IMR-90 (cell line): ENCODE measurements around the gene LIN7C. TPM values are rescaled to one million over a fixed set of nuclear protein-coding genes. Genes with fewer than 3 reads are reported as not detected.

Experiments
- ATAC-seq: fragments of 200-7000 bp; cut with Tn5 transposase; 2 replicates; pipeline ENCODE4 v1.9.1; 2020; ENCODE audit warnings: low read depth, mild to moderate bottlenecking, moderate library complexity
- BruUV-seq: library from RNA; stranded (reverse); fragments of 400-500 nt; replicated peaks from 2 replicates; lab custom pipeline; 2021; lab: Mats Ljungman, UMichigan
- CTCF ChIA-PET: fragments of 300-600 bp; formaldehyde crosslinking; extraction: SDS; loops from one replicate; lab custom pipeline; 2021; ENCODE audit warnings: antibody characterized with exemption; lab: Yijun Ruan, JAX
- POLR2A ChIA-PET: fragments of 300-600 bp; sonication (Branson Sonifier 250); formaldehyde crosslinking; loops from one replicate; lab custom pipeline; 2022; ENCODE audit warnings: antibody characterized with exemption; ENCODE audit not compliant: unreplicated experiment; lab: Charles Lee
- DNase-seq: peaks from one replicate; pipeline ENCODE4 v3.0.0; 2013
- H2AFZ ChIP-seq: replicated peaks from 2 replicates; pipeline ENCODE3; 2013; ENCODE audit warnings: low read length, mild to moderate bottlenecking; ENCODE audit not compliant: poor library complexity
- H2AK5ac ChIP-seq: 2 replicates; pipeline ENCODE4 v1.6.1; 2013; ENCODE audit warnings: low read depth, low read length, inconsistent platforms
- H2AK9ac ChIP-seq: replicated peaks from 2 replicates; pipeline ENCODE3; 2013; ENCODE audit warnings: mild to moderate bottlenecking, low read depth, low read length, moderate library complexity; ENCODE audit not compliant: poor library complexity
- H2BK120ac ChIP-seq: 2 replicates; pipeline ENCODE4 v1.6.1; 2013; ENCODE audit warnings: low read depth, low read length, inconsistent platforms
- H2BK15ac ChIP-seq: 3 replicates; pipeline ENCODE4 v1.6.1; 2013; ENCODE audit warnings: low read depth, low read length, inconsistent platforms
- H2BK20ac ChIP-seq: 2 replicates; pipeline ENCODE4 v1.6.1; 2013; ENCODE audit warnings: low read depth, mild to moderate bottlenecking, inconsistent platforms, low read length, moderate library complexity
- H2BK5ac ChIP-seq: 2 replicates; pipeline ENCODE4 v1.6.1; 2013; ENCODE audit warnings: mild to moderate bottlenecking, low read depth, low read length, inconsistent platforms; ENCODE audit not compliant: poor library complexity, severe bottlenecking
- H3K14ac ChIP-seq: replicated peaks from 2 replicates; pipeline ENCODE4 v1.6.1; 2013; ENCODE audit warnings: low read depth, low read length, inconsistent platforms
- H3K18ac ChIP-seq: 2 replicates; pipeline ENCODE4 v1.6.1; 2013; ENCODE audit warnings: low read depth, low read length, control low read depth
- H3K23ac ChIP-seq: 2 replicates; pipeline ENCODE4 v1.6.1; 2013; ENCODE audit warnings: low read depth, low read length, inconsistent platforms
- H3K27ac ChIP-seq: 2 replicates; pipeline ENCODE4 v1.5.1; 2013; ENCODE audit warnings: mild to moderate bottlenecking, control low read depth, low read length; ENCODE audit not compliant: insufficient read depth
- H3K27me3 ChIP-seq: 2 replicates; pipeline ENCODE4 v1.6.1; 2013; ENCODE audit warnings: low read length; ENCODE audit not compliant: control insufficient read depth, insufficient read depth
- H3K36me3 ChIP-seq: 2 replicates; pipeline ENCODE4 v1.6.1; 2013; ENCODE audit warnings: low read length, mixed read lengths; ENCODE audit not compliant: control insufficient read depth, insufficient read depth
- H3K4ac ChIP-seq: 2 replicates; pipeline ENCODE4 v1.6.1; 2013; ENCODE audit warnings: low read depth, low read length, inconsistent platforms
- H3K4me1 ChIP-seq: 2 replicates; pipeline ENCODE4 v1.6.1; 2013; ENCODE audit warnings: low read length, mixed read lengths; ENCODE audit not compliant: control insufficient read depth, insufficient read depth
- H3K4me2 ChIP-seq: 2 replicates; pipeline ENCODE4 v1.6.1; 2013; ENCODE audit warnings: low read depth, mild to moderate bottlenecking, control low read depth, low read length, moderate library complexity
- H3K4me3 ChIP-seq: 2 replicates; pipeline ENCODE4 v1.5.1; 2013; ENCODE audit warnings: low read depth, mild to moderate bottlenecking, control low read depth, low read length, moderate library complexity; ENCODE audit not compliant: insufficient read depth
- H3K56ac ChIP-seq: 2 replicates; pipeline ENCODE4 v1.6.1; 2013; ENCODE audit warnings: low read length, inconsistent platforms; ENCODE audit not compliant: insufficient read depth; ENCODE audit errors: extremely low read depth
- H3K79me1 ChIP-seq, 2 experiments: 2 replicates each; pipeline ENCODE4 v1.6.1; 2013; ENCODE audit warnings: low read length in 2 of 2, inconsistent platforms in 1 of 2, low read depth in 1 of 2
- H3K9ac ChIP-seq: 2 replicates; pipeline ENCODE4 v1.6.1; 2013; ENCODE audit warnings: low read depth, low read length, control low read depth
- H3K9me1 ChIP-seq: 2 replicates; pipeline ENCODE4 v1.6.1; 2013; ENCODE audit warnings: low read length, inconsistent platforms; ENCODE audit not compliant: insufficient read depth
- H3K9me3 ChIP-seq: 2 replicates; pipeline ENCODE4 v1.6.1; 2013; ENCODE audit warnings: low read length; ENCODE audit not compliant: control insufficient read depth, insufficient read depth
- H4K20me1 ChIP-seq: 2 replicates; pipeline ENCODE4 v1.6.1; 2013; ENCODE audit warnings: low read length, inconsistent platforms; ENCODE audit not compliant: insufficient read depth
- H4K5ac ChIP-seq: 2 replicates; pipeline ENCODE4 v1.6.1; 2013; ENCODE audit warnings: mild to moderate bottlenecking, low read depth, low read length, control low read depth
- H4K8ac ChIP-seq, 2 experiments: 2 replicates each; pipeline ENCODE4 v1.6.1; 2013; ENCODE audit warnings: low read depth in 2 of 2, low read length in 2 of 2, control low read depth in 1 of 2, inconsistent platforms in 1 of 2
- H4K91ac ChIP-seq: 2 replicates; pipeline ENCODE4 v1.6.1; 2013; ENCODE audit warnings: low read depth, low read length, inconsistent platforms; ENCODE audit not compliant: insufficient read depth
- MAFK ChIP-seq: IDR thresholded peaks from 2 replicates; pipeline ENCODE4 v1.6.1; 2012; ENCODE audit warnings: low read depth, low read length, improper control_type of control experiment
- SMC3 ChIP-seq: fragments of 150-350 bp; IDR thresholded peaks from 2 replicates; pipeline ENCODE4 v1.6.1; 2016; ENCODE audit warnings: low read depth, mild to moderate bottlenecking, antibody characterized with exemption, low read length, moderate library complexity
- WGBS, 2 experiments: methylation state at CpG; one replicate each; pipeline versions ENCODE4 v1.1.5 to v1.1.7; 2013; ENCODE audit warnings: missing lambda C conversion rate in 2 of 2; ENCODE audit not compliant: insufficient read length in 1 of 2; ENCODE audit errors: extremely low coverage in 2 of 2; 5-methylcytosine and 5-hydroxymethylcytosine counted together
- dilution Hi-C: fragments of 300-500 bp; cut with HindIII; formaldehyde crosslinking; loops from one replicate; pipeline ENCODE4 v1.14.3; 2018; ENCODE audit warnings: low sequenced_read_pairs; ENCODE audit not compliant: unreplicated experiment
- in situ Hi-C: fragments of 300-500 bp; cut with MboI; formaldehyde crosslinking; loops from 3 replicates; pipeline ENCODE4 v1.14.3; 2019; ENCODE audit warnings: low sequenced_read_pairs, inconsistent platforms, mixed read lengths
- intact Hi-C: fragments of 100-400 bp; cut with micrococcal nuclease; formaldehyde crosslinking; loops from 2 replicates; pipeline ENCODE4 v1.10.0; 2022
- polyA plus RNA-seq, 3 experiments: library from polyadenylated mRNA; depleted of rRNA; stranded (reverse); fragments of >200 nt; gene quantifications; 2 replicates each; pipeline ENCODE4 v1.2.3, GENCODE V29; 2012; ENCODE audit warnings: low replicate concordance in 1 of 3
- total RNA-seq: library from RNA; depleted of rRNA; stranded (reverse); fragments of >200 nt; gene quantifications from 2 replicates; pipeline ENCODE4 v1.2.3, GENCODE V29; 2012

LIN7C gene
- total and polyA plus RNA-seq, 2 of the 4 experiments (the other 2 are of a cell fraction), result 12.2 to 25.5 TPM

DNA sequence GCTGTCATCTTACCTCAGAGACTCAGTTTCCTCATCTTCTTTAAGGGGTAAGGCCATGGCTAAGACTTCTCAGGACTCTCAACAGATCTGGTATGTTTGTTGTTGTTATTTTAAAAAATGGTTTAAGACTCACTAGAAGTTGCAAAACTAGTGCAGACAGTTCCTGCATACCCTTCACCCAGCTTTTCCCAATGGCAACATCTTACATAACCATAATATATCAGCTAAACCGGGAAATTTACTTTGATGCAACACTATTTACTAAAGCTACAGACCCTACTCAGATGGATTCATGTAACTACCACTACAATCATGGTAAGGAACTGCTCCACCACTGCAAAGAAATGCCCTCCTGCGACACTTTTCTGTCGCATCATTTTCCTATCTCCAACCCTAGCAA lies 54.4 kb downstream of the LIN7C start:
- Histone ChIP-seq H4K8ac (no peak overlapping the region), H3K4me2 (no peak overlapping the region), H4K5ac (no peak overlapping the region), H3K36me3 (no peaks in the 10 kb centered on the region), H3K27me3 (no peaks in the 10 kb centered on the region), H3K18ac (no peak overlapping the region), H3K9me1 (no peaks in the 10 kb centered on the region), H3K4me3 (no peak overlapping the region), H2AK9ac (no peak overlapping the region), H4K20me1 (no peaks in the 10 kb centered on the region), H2BK5ac (no peak overlapping the region), H3K56ac (no peak overlapping the region), H3K4ac (no peak overlapping the region), H3K4me1 (no peaks in the 10 kb centered on the region), H3K9me3 (no peaks in the 10 kb centered on the region), H2BK20ac (no peak overlapping the region), H2BK120ac (no peak overlapping the region), H3K79me1 (peaks cover 0 to 9% of the 10 kb centered on the region in 2 experiments; a peak in 1 of 4 replicates), H3K9ac (no peak overlapping the region), H3K23ac (no peak overlapping the region), H3K27ac (no peak overlapping the region), H3K14ac (no peak overlapping the region), H2AK5ac (no peak overlapping the region), H2AFZ (no peak overlapping the region), H4K91ac (no peak overlapping the region), H2BK15ac (no peak overlapping the region)
- in situ Hi-C loops (no loop called here), dilution Hi-C loops (no loop called here), intact Hi-C loops (no loop called here)
- ATAC-seq, result no peak
- no TSS peak for BruUV-seq
- TF ChIP-seq MAFK, result no peak
- TF ChIP-seq SMC3, result no peak
- ChIA-PET CTCF (no interaction called here), POLR2A (no interaction called here)
- WGBS, 2 experiments, result 70% methylated on average over 2 of the region's 3 CpGs; no CpG with 5 or more reads in 1 of the 2 experiments
- DNase-seq, result no peak
